Erythroblast (primary cell): ENCODE data around the gene SLC39A7.

Source experiments
- DNase-seq, 2 experiments: peaks; one replicate each; lab custom pipeline; 2025; lab: John Stamatoyannopoulos, UW
- GATA1 ChIP-seq: IDR thresholded peaks from 2 replicates; pipeline ENCODE4 v1.6.1; 2011; ENCODE audit warnings: low read depth, mild to moderate bottlenecking, control low read depth, low read length, moderate library complexity
- POLR2A ChIP-seq: IDR thresholded peaks from 2 replicates; pipeline ENCODE4 v1.6.1; 2011; ENCODE audit warnings: mild to moderate bottlenecking, low read length

The SLC39A7 gene

DNA sequence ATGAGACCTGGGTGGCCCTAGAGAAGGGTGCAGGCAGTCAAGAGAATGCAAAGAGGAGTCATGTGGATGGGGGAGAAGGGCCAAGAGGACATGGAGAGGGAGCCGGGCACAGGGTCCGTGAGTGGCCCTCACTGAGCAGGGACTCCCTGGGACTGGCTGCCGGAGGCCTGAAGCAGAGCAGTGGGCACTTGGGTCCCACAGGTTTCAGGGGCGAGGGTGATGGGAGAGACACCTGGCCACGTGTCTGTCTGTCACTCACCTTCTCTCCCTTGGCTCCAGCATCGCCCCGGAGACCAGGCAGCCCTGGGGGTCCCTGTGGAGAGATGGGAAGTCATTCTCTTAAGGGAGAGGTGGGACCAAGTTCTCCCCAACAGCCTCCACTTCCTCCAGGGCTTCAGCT is 33.9 kb upstream of the SLC39A7 start:
- no peak for DNase-seq
- TF ChIP-seq GATA1, result no peak
- TF ChIP-seq POLR2A, result no peak

DNA sequence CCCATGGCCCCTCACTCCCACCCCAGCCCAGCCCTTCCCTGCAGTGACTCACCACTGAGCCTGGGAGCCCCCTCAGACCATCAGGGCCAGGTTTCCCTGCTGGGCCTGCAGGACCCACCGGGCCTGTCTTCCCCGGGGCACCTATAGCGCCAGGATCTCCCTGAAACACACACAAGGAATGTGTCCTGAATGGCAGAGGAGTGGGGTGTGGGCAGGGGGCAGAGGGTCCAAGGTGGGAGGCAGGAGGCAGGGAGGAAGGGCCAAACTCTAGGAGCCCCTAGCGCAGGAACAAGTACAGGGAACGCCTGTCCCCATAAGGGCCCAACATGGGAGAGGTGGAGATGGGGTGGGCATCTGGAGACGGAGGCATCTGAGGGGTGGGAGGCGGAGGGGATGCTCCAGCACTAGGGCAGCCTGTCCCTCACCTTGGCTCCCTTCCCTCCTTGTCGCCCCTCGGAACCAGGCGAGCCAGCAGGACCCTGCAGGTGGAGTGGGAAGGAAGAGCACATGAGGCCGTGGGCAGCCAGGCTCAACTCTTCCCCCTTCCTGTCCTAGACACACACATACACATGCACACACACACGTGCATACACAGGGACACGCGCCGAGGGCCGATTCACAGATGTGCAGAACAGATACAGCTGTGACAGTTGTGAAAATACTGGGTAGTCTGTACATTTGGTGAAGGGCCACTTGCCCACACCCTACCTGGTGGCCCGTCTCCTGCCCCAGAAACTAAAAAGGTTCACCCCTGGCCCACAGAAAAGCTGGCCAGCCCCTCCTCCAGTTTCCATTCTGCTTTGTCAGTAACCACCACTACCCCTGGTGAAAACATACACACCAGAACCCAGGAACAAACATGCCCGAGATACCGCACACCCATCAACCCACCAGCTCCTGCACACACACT is 33.0 kb upstream of the SLC39A7 start:
- no peak for TF ChIP-seq POLR2A
- no peak for TF ChIP-seq GATA1
- no peak for DNase-seq

DNA sequence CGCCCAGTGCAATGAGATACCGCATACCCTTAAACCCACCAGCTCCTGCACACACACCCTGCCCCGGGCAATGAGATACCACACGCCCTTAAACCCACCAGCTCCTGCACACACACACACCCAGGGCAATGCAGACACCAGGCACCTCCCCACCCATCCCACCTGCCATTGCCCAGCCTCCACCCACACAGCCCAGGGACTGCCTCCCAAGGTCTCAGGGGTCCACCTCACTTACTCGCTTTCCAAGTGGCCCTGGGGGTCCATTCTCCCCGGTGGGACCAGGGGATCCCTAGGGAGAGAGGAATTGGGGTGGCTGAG is 32.4 kb upstream of the SLC39A7 start:
- DNase-seq, result no peak
- TF ChIP-seq POLR2A (no peak), GATA1 (no peak)

DNA sequence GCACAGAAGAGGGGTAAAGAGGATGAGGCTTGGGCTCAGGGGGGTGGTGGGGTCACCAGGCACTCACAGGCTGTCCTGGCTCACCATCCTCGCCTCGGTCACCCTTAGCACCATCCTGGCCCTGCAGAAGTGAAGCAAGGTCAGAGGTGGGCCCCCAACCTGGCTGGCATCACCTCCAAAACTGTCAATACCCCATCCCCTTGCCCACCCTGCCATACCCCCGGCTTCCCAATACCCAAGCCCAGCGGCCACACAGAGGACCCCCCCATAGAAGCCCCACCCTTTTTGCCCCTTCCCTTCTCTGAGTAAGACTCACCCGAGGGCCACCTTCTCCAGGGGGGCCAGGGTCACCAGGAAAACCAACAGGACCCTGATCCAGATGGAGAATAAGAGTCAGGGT is 32.0 kb upstream of the SLC39A7 start:
- no peak for DNase-seq
- TF ChIP-seq GATA1, result no peak
- no peak for TF ChIP-seq POLR2A

DNA sequence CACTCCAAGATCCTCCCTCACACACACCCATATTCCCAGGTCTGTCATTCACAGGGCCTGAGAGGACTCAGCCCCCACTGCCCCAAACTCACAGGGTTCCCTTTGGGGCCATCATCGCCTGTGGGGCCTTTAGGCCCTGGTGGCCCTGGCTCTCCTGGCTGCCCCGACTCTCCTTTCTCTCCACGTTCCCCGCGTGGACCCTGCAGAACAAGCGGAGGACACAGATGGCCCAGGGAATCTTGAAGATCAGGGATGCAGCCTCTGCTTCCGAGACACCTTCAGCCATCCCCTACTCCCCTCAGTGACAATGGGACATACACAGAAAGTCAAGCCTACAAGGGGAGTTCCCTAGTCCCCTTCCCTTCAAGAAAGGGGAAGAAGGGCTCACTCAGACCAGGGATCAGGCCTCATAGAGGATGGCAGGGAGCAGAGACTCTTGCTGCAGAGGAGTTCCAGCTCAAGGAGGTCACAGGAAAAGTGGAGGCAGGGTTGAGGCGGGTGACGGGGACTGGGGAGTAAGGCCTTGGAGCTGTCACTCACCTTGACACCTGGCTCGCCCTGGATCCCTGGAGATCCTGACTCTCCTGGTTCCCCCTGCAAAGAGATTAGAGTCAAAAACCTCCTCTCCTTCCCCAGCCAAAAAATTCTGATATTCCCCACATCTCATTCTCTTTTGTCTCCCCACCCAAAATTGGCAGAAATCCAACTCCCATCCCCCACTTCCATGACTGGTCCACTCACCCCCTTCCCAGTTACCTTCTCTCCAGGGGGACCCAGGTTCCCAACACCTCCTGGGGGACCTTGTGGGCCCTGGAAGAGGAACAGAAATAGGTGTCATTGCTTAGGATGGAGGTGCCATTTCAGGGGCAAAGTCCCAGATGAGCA is 31.1 kb upstream of the SLC39A7 start:
- TF ChIP-seq GATA1 (no peak), POLR2A (no peak)
- no peak for DNase-seq

DNA sequence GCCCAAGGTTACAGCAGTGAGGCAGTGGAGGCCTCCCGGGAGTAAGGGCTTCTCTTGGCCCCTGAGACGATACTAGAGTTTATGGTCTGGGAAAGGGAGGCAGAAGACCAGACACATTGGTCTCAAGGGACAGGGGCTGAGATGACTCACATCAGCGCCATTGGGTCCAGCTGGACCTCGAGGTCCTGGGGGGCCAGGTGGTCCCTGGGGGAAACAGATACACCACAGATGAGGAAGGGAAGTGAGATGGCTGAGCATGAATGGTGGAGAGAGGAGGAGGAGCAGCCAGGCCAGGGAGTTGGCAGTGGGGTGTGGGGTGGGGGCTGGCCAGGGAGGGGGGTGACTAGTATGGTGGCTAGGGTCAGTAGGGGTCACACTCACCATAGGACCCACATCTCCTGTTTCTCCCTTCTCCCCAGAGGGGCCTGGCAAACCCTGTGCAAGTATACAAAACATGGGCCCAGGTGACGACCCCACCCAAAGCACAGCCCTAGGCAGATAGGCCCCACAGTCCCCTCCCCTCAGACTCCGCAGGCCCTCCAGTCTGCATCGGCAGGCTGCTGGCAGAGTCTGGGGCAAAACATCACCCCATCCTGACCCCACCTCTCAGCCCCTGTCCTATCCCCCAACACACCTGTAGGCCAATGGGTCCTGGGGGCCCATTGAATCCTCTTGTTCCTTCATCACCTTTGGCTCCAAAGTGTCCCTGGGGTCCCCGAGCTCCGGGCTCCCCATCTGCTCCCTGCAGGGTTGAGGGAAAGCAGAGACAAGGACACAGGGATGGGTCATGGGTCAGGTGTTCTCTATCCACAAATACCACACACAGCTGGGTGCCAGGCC is 30.3 kb upstream of the SLC39A7 start:
- DNase-seq, result no peak
- TF ChIP-seq GATA1, result no peak
- TF ChIP-seq POLR2A, result no peak

DNA sequence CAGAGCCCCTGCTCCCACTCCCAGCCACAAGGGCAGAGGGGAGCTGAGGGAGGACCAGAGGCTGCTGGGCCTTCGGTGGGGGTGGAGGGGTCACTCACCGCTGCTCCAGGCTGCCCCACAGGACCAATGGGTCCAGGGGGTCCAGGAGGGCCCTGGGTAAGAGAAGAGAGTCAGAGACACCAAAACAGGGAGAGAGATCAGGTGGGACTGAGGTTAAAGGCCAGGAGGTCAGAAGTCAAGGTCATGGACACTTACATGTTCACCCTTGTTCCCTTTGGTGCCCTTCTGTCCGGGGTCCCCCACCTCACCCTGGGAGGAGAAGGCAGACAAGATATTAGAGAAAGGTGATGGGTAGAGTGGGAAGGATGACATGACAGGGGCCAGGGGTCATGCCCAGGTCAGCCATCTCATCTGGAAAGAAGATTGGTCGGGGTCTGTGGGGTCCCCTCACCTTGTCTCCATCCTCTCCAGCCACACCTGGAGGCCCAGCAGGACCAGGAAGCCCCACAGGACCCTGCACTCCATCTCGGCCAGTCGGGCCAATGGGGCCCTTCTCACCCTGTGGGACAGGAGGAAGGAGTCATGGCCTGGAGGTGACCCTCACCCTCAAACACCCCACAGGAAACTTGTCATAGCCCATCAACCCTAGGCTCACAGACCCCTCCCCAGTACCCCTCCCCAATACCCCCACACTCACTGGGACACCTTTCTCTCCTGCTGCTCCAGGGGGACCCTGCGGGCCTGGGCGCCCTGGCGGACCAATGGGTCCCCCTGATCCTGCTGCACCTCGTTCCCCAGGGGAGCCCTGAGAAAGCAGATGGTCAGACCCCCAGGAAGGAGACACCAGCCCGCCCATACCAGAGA is 29.4 kb upstream of the SLC39A7 start:
- TF ChIP-seq POLR2A, result no peak
- TF ChIP-seq GATA1, result no peak
- no peak for DNase-seq

DNA sequence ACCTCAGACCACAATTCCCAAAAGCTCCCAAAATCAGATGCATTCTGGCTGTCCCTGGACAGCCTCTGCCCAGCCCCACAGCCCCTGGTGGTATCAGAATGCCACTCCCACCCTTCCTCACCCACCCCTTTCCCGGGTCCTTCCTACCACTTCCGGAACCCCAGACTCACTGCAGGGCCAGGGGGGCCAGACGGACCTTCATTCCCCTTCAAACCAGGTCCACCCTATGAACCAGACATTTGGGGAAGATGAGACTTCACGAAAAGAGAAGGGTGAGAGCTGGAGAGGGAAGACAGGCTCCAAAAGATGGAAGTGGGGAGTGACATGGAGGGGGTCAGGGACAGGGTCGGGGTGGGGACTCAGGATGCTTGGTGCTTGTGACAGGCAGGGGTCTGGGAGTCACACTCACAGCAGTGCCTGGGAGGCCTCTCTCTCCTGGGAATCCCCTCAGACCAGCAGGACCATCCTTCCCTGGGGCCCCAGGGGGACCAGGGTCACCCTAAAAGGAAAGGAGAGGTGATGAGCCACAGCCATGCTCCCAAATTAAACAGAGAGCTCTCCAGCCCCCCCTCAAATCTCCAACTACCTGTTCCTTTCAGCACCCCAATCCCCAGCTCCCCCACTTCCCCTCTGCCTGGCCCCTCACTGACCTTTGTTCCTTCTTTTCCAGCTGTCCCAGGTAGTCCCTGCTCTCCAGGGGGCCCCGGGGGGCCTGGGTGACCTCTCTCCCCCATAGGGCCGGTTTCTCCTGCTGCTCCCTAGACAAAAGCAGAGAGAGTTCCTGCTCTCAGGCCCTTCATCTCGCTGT is 28.6 kb upstream of the SLC39A7 start:
- TF ChIP-seq POLR2A (no peak), GATA1 (no peak)
- DNase-seq, result no peak

DNA sequence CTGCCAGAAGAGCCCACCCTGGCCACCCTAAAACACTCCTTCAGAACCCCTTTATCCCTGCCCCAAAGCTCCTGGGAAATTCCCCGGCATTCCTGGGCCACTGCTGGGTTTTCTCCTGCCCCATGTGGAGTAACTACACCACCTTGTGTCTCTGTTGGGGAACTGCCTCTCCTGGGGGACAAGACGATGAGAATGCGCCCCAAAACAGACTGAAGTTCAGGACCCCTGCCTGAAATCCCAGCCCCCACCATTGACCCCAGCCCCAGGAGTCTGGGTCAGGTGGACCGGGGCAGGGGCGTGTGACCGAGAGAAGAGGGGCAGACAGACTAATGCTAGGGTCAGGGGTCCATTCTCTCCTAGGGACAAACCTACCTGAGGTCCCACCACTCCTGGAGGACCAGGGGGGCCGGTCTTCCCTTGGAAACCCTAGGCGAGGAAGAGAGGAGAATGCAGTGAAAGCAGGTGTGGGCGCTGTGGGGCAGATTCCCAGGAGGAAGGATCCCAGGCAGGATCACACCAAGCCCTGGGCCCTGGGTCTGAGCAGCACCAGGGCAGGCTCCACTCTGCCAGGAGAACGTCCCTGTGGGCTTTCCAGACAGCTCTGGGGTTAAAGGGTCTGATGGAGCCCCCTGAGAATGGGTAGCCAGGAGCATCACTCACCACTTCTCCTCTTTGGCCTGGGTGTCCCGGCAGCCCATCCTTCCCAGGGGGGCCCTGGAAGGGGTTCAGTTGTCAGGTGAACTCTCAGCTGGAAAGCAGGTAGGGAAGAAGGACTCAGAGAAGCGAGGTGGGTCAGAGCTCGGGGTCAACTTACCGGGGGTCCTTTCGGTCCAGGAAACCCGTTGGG is 27.8 kb upstream of the SLC39A7 start:
- DNase-seq, result peak in 1 of 2 experiments; percentile 29

DNA sequence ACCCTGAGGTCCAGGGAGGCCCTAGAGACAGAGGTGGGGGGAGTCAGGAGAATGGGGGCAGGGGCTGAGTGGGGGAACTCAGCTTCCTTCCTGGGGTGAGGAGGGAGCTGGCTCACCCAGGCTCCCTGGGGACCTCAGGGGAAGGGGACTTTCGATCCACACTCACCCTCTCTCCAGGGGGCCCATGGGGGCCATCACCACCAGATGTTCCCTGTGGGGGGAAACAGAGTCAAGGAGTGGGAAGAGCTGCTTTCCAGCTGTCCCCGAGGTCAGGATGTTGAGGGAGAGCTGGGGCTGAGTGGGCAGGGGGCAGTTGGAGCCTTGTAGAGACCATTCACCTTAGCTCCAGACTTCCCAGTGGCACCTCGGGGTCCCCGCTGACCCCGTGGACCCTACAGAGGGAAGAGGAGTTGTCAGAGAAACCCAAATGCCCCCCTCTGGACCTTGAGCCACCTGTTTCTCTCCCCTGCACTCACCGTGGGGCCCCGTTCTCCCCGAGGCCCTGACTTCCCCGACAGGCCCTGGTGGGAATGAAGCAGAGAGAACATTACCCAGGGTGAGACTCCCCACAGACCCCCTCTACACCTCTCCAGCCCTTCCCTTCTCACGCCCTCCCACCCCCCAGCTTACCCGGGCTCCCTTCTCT is 27.0 kb upstream of the SLC39A7 start:
- TF ChIP-seq GATA1, result no peak
- TF ChIP-seq POLR2A, result no peak

More for the DNA sequence above, 27.8 kb upstream of the SLC39A7 start:
- TF ChIP-seq POLR2A (no peak), GATA1 (no peak)

DNA sequence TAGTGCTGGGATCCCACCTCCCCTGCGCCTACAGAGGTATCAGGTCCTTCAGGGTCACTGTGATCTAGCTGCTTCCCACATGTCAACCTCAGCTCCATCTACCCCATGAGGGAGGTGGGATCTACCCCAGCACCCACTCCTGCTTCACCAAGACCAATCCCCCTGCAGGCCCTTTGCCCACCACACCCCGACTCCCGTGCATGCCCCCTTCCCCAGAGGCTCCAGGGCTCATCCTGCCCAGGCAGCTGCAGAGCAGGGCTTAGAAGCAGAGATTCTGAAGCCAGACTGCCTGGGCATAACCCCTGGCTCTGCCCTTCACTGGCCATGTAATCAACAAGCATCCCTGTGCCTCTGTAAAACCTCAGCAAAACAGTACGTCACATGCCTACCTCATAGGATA is 25.9 kb upstream of the SLC39A7 start:
- DNase-seq, result no peak
- TF ChIP-seq POLR2A (no peak), GATA1 (no peak)

More for the DNA sequence above, 27.0 kb upstream of the SLC39A7 start:
- DNase-seq, result no peak
